CD4-positive, alpha-beta T cell treated with Interleukin-4 for 4 hours (primary cell): ENCODE results near the gene WDR76.

Experiments used
- DNase-seq: peaks from one replicate; pipeline ENCODE4 v3.0.0-alpha.2; 2020

Gene WDR76

GRCh38 chr15:43879386-43880355 lies 52.9 kb downstream of the WDR76 start:
- DNase-seq: no peak

- DNase-seq: no peak
Measured at GRCh38 chr15:43880406-43881194, 53.8 kb downstream of the WDR76 start.

- no peak for DNase-seq
Measured at GRCh38 chr15:43881245-43881644, 54.4 kb downstream of the WDR76 start.

GRCh38 chr15:43881944-43882343 lies 55.1 kb downstream of the WDR76 start:
- DNase-seq: no peak

- no peak for DNase-seq
Measured at GRCh38 chr15:43883571-43883970, 56.8 kb downstream of the WDR76 start.

- DNase-seq: no peak
Measured at GRCh38 chr15:43886558-43886957, 59.8 kb downstream of the WDR76 start.

- no peak for DNase-seq
Measured at GRCh38 chr15:43887901-43888300, 61.1 kb downstream of the WDR76 start.

GRCh38 chr15:43889042-43889441 lies 62.2 kb downstream of the WDR76 start:
- DNase-seq: no peak

GRCh38 chr15:43893956-43894355 lies 67.2 kb downstream of the WDR76 start:
- DNase-seq: no peak

- no peak for DNase-seq
Measured at GRCh38 chr15:43895586-43895985, 68.8 kb downstream of the WDR76 start.

- DNase-seq: no peak
Measured at GRCh38 chr15:43896543-43896942, 69.7 kb downstream of the WDR76 start.

- no peak for DNase-seq
Measured at GRCh38 chr15:43898891-43899290, 72.1 kb downstream of the WDR76 start.

GRCh38 chr15:43899928-43900327 lies 73.1 kb downstream of the WDR76 start:
- no peak for DNase-seq

GRCh38 chr15:43900996-43901395 lies 74.2 kb downstream of the WDR76 start:
- no peak for DNase-seq

GRCh38 chr15:43901495-43901894 lies 74.7 kb downstream of the WDR76 start:
- DNase-seq: no peak

- DNase-seq: peak; percentile 50
Measured at GRCh38 chr15:43903864-43904290, 77.1 kb downstream of the WDR76 start.

GRCh38 chr15:43905755-43906154 lies 79.0 kb downstream of the WDR76 start:
- no peak for DNase-seq

GRCh38 chr15:43908516-43909050 lies 81.8 kb downstream of the WDR76 start:
- no peak for DNase-seq

- DNase-seq: no peak
Measured at GRCh38 chr15:43911235-43911781, 84.5 kb downstream of the WDR76 start.

- DNase-seq: no peak
Measured at GRCh38 chr15:43912208-43912607, 85.4 kb downstream of the WDR76 start.

- no peak for DNase-seq
Measured at GRCh38 chr15:43913026-43913780, 86.4 kb downstream of the WDR76 start.

GRCh38 chr15:43913941-43914340 lies 87.1 kb downstream of the WDR76 start:
- no peak for DNase-seq
